ENCODE measurements around the gene MYO1D.

Gene MYO1D

GRCh38 chr17:32471652-32472051, 405.3 kb downstream of the MYO1D start:
- DNase-seq (ENCODE audit: low read depth in 2 of 2): no peak
- H3K4me3 ChIP-seq (replicated peaks in 1 of 2; ENCODE audit: low read depth in 2 of 2, low read length in 2 of 2): no peak overlapping the region
- no peak for TF ChIP-seq CTCF (IDR thresholded peaks at IDR 0.05; ENCODE audit: low read depth, low read length)

GRCh38 chr17:32470405-32471167, 406.3 kb downstream of the MYO1D start:
- no peak for TF ChIP-seq CTCF (IDR thresholded peaks at IDR 0.05; ENCODE audit: low read depth, low read length)

GRCh38 chr17:32467949-32468348, 409.0 kb downstream of the MYO1D start:
- DNase-seq (ENCODE audit: low read depth in 2 of 2): no peak
- no peak overlapping the region for H3K4me3 ChIP-seq (replicated peaks in 1 of 2; ENCODE audit: low read depth in 2 of 2, low read length in 2 of 2)
- no peak for TF ChIP-seq CTCF (IDR thresholded peaks at IDR 0.05; ENCODE audit: low read depth, low read length)

More at GRCh38 chr17:32470405-32471167, 406.3 kb downstream of the MYO1D start:
- DNase-seq (ENCODE audit: low read depth in 2 of 2): no peak
- H3K4me3 ChIP-seq (replicated peaks in 1 of 2; ENCODE audit: low read depth in 2 of 2, low read length in 2 of 2): no peak overlapping the region

- TF ChIP-seq CTCF (IDR thresholded peaks at IDR 0.05; ENCODE audit: low read depth, low read length): no peak
- no peak overlapping the region for H3K4me3 ChIP-seq (replicated peaks in 1 of 2; ENCODE audit: low read depth in 2 of 2, low read length in 2 of 2)
- DNase-seq (ENCODE audit: low read depth in 2 of 2): no peak
Observed at GRCh38 chr17:32464374-32464773, 412.6 kb downstream of the MYO1D start.

- no peak for DNase-seq (ENCODE audit: low read depth in 2 of 2)
- TF ChIP-seq CTCF (IDR thresholded peaks at IDR 0.05; ENCODE audit: low read depth, low read length): no peak
- H3K4me3 ChIP-seq (replicated peaks in 1 of 2; ENCODE audit: low read depth in 2 of 2, low read length in 2 of 2): no peak overlapping the region
Observed at GRCh38 chr17:32463304-32463703, 413.6 kb downstream of the MYO1D start.

GRCh38 chr17:32461853-32462617, 414.9 kb downstream of the MYO1D start:
- no peak overlapping the region for H3K4me3 ChIP-seq (replicated peaks in 1 of 2; ENCODE audit: low read depth in 2 of 2, low read length in 2 of 2)
- TF ChIP-seq CTCF (IDR thresholded peaks at IDR 0.05; ENCODE audit: low read depth, low read length): peak; percentile 66
- DNase-seq (ENCODE audit: low read depth in 2 of 2): peak; percentile 61 to 82
